D341Med (cell line): ENCODE data around the gene RBP7.

Experiments
- DNase-seq: peaks from one replicate; pipeline ENCODE4 v3.0.0; 2012; ENCODE audit warnings: low spot score

RBP7 gene

GRCh38 chr1:10031461-10031860 lies 34.4 kb downstream of the RBP7 start:
- DNase-seq: no peak

- peak; percentile 97 for DNase-seq
These were observed 35.7 kb downstream of the RBP7 start, which contains the start of gene UBE4B for GRCh38 chr1:10032590-10033358. Gene UBE4B, plus strand, starts transcription at chr1:10032958. Its CDS starts 713 bp downstream, at chr1:10033671.

GRCh38 chr1:10033359-10033845 lies 36.4 kb downstream of the RBP7 start:
- DNase-seq: no peak

- DNase-seq: no peak
These were observed 45.7 kb downstream of the RBP7 start for GRCh38 chr1:10042746-10043145.

- DNase-seq: no peak
These were observed 48.7 kb downstream of the RBP7 start for GRCh38 chr1:10045480-10046355.

- no peak for DNase-seq
These were observed 49.5 kb downstream of the RBP7 start for GRCh38 chr1:10046356-10047085.

GRCh38 chr1:10048601-10049000 lies 51.6 kb downstream of the RBP7 start:
- DNase-seq: no peak

- no peak for DNase-seq
These were observed 53.6 kb downstream of the RBP7 start for GRCh38 chr1:10050611-10051010.

GRCh38 chr1:10051656-10052055 lies 54.6 kb downstream of the RBP7 start:
- no peak for DNase-seq

- no peak for DNase-seq
These were observed 55.3 kb downstream of the RBP7 start for GRCh38 chr1:10052347-10052746.

- no peak for DNase-seq
These were observed 57.4 kb downstream of the RBP7 start for GRCh38 chr1:10054465-10054864.

- no peak for DNase-seq
These were observed 59.6 kb downstream of the RBP7 start for GRCh38 chr1:10056599-10056987.

GRCh38 chr1:10057343-10057742 lies 60.3 kb downstream of the RBP7 start:
- DNase-seq: no peak

- no peak for DNase-seq
These were observed 60.8 kb downstream of the RBP7 start for GRCh38 chr1:10057796-10058195.

- peak; percentile 45 for DNase-seq
These were observed 62.3 kb downstream of the RBP7 start for GRCh38 chr1:10059342-10059718.

GRCh38 chr1:10060311-10061100 lies 63.5 kb downstream of the RBP7 start:
- DNase-seq: no peak

GRCh38 chr1:10061276-10061675 lies 64.2 kb downstream of the RBP7 start:
- DNase-seq: no peak

GRCh38 chr1:10063878-10064277 lies 66.8 kb downstream of the RBP7 start:
- DNase-seq: no peak

GRCh38 chr1:10064416-10065343 lies 67.7 kb downstream of the RBP7 start:
- DNase-seq: no peak

GRCh38 chr1:10065344-10065685 lies 68.3 kb downstream of the RBP7 start:
- no peak for DNase-seq
